ENCODE results near the gene BAZ2B.

The BAZ2B gene

DNA sequence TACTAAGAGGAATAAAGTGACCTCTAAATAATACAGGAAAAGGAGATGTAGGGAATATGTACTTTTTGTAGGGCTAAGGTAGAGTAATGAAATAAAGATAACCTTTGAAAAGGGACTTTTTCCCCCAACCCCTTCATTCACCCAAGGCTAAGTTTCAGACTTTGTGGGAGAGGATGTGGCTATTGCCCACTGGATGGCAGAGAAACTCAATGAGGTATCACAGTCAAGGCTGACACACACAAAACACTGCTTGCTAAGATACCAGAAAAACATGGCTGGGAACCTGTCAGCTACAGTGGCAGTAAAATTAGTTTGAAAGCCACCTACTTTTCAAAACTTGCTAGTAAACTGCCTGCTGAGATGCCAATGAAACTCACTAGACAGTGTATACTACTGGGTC lies 171.0 kb downstream of the BAZ2B start:
- Mint-ChIP-seq H3K36me3 (peaks cover 43% of the 10 kb centered on the region), H3K9me3 (peaks cover 3% of the 10 kb centered on the region), H3K4me3 (no peak overlapping the region), H3K27me3 (no peaks in the 10 kb centered on the region), H3K27ac (no peak overlapping the region), H3K4me1 (no peaks in the 10 kb centered on the region)
- DNase-seq (ENCODE audit: low spot score in 2 of 2) (no peak), ATAC-seq (ENCODE audit: low read depth) (no peak)

DNA sequence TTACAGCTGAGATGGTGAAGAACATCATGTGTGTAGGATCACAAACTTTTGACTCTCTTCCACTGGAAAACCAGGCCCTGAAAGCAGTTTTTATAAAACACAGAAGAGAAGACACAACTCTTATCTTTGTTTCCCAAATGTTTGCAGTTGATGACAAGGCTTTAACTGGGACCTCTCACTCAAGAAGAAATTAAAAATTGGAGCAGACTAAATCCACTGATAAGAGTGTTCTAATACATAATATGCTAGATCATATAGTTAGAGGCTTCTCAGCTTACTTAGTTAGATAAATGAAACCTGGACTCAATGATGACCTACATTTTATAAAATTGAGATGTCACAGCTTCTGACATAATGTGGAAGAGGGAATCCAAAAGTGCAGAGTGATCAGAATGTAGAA lies 171.6 kb downstream of the BAZ2B start:
- no peak overlapping the region for H3K4me3 Mint-ChIP-seq
- H3K4me1 Mint-ChIP-seq, result no peaks in the 10 kb centered on the region
- peaks cover 3% of the 10 kb centered on the region for H3K9me3 Mint-ChIP-seq
- H3K27me3 Mint-ChIP-seq, result no peaks in the 10 kb centered on the region
- no peak overlapping the region for H3K27ac Mint-ChIP-seq
- H3K36me3 Mint-ChIP-seq, result peaks cover 44% of the 10 kb centered on the region
- DNase-seq (ENCODE audit: low spot score in 2 of 2) (no peak), ATAC-seq (ENCODE audit: low read depth) (no peak)

DNA sequence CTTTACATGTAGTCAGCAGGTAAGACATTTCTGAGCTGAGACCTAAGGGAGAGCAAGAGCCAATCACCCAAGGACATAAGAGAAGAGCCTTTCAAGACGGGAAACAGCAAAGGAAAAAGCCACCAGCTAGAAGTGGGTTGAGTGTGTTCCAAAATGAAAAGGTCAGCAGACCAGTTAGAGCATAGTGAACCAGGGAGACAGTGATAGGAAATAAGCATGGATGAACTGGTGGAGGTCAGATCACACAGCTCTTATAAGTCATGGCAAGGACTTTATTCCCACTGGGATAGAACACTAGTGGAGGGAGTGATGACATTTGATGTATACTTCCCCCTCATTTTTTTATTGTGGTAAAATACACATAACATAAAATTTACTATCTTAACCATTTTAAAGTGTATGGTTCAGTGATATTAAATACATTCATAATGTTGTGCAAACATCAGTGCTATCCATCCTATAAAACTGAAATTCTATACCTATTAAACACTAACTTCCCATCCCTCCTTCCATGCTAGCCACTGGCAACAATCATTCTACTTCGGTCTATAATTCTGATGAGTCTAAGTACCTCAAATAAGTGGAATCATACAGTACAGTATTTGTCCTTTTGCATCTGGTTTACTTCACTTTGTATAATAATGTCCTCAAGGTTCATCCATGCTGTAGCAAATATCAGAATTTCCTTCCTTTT lies 174.0 kb downstream of the BAZ2B start:
- H3K4me3 Mint-ChIP-seq, result no peak overlapping the region
- H3K27me3 Mint-ChIP-seq, result no peaks in the 10 kb centered on the region
- no peak overlapping the region for H3K27ac Mint-ChIP-seq
- H3K4me1 Mint-ChIP-seq, result no peaks in the 10 kb centered on the region
- H3K9me3 Mint-ChIP-seq, result peaks cover 3% of the 10 kb centered on the region
- no peak for DNase-seq (ENCODE audit: low spot score in 2 of 2)
- peaks cover 50% of the 10 kb centered on the region for H3K36me3 Mint-ChIP-seq
- no peak for ATAC-seq (ENCODE audit: low read depth)

DNA sequence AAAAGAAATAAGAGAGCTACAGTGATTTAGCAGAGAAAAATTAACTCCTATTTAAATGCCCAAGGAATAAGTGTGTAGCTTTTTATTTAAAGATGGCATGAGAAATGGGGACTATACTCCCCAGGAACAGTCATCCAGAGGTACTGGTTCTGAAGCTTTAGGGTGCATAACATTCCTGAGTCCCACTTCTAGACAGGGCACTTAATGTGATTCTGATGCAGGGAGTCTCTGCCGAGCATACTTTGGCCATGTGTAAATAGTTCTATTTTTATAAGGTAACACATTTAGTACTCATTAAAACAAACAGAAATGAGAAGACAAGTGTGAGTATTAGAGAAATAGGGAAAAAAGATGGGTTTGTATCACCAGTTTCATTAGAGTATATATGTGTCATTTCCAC lies 175.2 kb downstream of the BAZ2B start:
- Mint-ChIP-seq H3K27ac (no peak overlapping the region), H3K36me3 (peaks cover 45% of the 10 kb centered on the region)

DNA sequence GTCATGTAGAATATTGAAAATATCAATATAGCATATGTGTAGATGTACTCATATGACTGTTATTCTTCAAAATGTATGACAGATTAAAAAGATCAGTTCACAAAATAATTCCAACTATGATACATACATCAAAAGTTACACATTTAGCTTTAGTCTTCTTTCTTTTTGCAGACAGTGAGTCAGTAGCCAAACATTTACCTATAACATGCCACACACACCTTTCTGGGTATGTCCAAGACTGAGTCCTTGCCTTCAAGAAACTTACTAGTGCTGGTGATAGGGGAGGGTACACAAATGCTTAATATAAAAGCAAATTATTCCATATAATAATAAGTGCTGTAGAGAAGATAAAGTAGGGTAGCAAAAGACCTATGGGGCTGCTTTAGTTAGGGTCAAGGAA lies 176.9 kb downstream of the BAZ2B start:
- Mint-ChIP-seq H3K4me3 (no peak overlapping the region), H3K27me3 (no peaks in the 10 kb centered on the region), H3K27ac (no peak overlapping the region), H3K4me1 (no peaks in the 10 kb centered on the region), H3K9me3 (no peaks in the 10 kb centered on the region), H3K36me3 (peaks cover 30% of the 10 kb centered on the region)
- DNase-seq (ENCODE audit: low spot score in 2 of 2) (no peak), ATAC-seq (ENCODE audit: low read depth) (no peak)

More for the DNA sequence above, 175.2 kb downstream of the BAZ2B start:
- H3K4me1 Mint-ChIP-seq, result no peaks in the 10 kb centered on the region
- DNase-seq (ENCODE audit: low spot score in 2 of 2) (no peak), ATAC-seq (ENCODE audit: low read depth) (no peak)
- no peaks in the 10 kb centered on the region for H3K27me3 Mint-ChIP-seq
- no peaks in the 10 kb centered on the region for H3K9me3 Mint-ChIP-seq
- no peak overlapping the region for H3K4me3 Mint-ChIP-seq

DNA sequence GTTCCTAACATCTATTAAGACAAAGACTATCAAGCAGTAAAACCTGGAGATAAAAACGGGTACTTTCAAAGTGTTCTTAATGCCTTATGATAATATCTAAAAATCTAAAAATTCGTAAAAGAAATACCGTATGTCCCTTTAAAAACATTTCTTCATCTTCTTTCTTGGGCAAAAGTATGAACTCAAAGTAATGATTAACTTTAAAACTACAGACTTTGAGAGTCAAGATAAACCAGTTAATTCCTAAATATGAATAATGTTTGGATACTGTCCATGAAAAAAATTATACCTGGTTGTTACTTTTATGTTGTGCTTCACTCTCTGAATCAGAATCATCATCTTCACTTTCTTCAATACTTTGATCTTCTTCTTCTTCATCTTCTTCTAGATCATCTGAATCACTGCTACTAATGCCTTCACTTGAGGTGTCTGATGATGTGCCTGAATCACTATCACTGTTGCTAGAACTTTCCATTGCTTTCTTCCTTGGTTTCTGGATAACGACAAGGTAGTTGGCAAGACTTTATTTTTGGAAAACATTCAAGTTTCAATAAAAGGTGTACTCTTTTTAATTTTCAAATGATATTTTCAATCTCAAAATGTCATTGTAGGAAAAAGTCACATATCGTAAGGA lies 177.5 kb downstream of the BAZ2B start:
- Mint-ChIP-seq H3K9me3 (no peaks in the 10 kb centered on the region), H3K36me3 (peaks cover 25% of the 10 kb centered on the region), H3K4me3 (no peak overlapping the region), H3K27me3 (no peaks in the 10 kb centered on the region), H3K4me1 (no peaks in the 10 kb centered on the region), H3K27ac (no peak overlapping the region)
- no peak for ATAC-seq (ENCODE audit: low read depth)
- no peak for DNase-seq (ENCODE audit: low spot score in 2 of 2)

DNA sequence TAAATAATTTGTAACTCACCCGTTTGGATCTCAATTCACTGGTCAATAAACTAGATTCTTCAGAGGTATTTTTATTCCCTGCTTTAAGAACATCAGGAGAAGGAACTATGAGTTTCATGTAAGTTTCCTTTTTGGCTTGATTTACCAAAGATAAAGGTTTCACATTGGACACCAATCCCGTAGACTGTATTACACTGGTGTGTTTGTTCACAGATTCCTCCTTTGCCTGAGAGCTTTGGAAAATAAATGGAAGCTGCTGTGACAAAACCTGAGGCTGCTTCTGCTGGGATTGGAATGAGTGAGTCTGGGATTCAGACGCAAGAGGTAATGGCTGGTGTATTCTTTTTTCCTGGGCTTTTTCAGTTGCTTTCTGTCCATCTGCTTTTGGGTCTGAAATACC lies 178.1 kb downstream of the BAZ2B start:
- no peak overlapping the region for H3K4me3 Mint-ChIP-seq
- no peaks in the 10 kb centered on the region for H3K4me1 Mint-ChIP-seq
- no peaks in the 10 kb centered on the region for H3K27me3 Mint-ChIP-seq
- no peaks in the 10 kb centered on the region for H3K9me3 Mint-ChIP-seq
- ATAC-seq (ENCODE audit: low read depth) (no peak), DNase-seq (ENCODE audit: low spot score in 2 of 2) (no peak)
- peaks cover 20% of the 10 kb centered on the region for H3K36me3 Mint-ChIP-seq
- no peak overlapping the region for H3K27ac Mint-ChIP-seq

DNA sequence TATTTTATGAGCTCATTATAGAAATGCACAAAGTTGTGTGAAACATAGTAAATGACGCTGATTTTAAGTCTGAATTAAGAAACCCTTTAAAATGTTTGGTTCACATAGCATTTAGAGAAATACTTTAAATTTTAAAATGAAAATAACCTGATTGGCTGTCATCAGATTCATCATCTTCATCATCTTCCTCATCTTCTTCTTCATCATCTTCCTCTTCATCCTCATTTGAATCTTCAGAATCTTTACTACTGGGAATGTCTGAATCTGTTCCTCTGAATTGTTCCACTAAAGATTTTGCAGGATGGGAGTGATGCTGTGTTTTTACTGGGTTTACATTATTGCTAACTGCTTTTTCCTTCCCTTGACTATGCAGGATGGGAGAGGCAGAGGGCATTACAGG lies 183.7 kb downstream of the BAZ2B start:
- peaks cover 12% of the 10 kb centered on the region for H3K36me3 Mint-ChIP-seq
- H3K4me3 Mint-ChIP-seq, result no peak overlapping the region
- DNase-seq (ENCODE audit: low spot score in 2 of 2) (no peak), ATAC-seq (ENCODE audit: low read depth) (no peak)
- H3K27ac Mint-ChIP-seq, result no peak overlapping the region
- H3K9me3 Mint-ChIP-seq, result no peaks in the 10 kb centered on the region
- no peaks in the 10 kb centered on the region for H3K27me3 Mint-ChIP-seq
- H3K4me1 Mint-ChIP-seq, result no peaks in the 10 kb centered on the region

DNA sequence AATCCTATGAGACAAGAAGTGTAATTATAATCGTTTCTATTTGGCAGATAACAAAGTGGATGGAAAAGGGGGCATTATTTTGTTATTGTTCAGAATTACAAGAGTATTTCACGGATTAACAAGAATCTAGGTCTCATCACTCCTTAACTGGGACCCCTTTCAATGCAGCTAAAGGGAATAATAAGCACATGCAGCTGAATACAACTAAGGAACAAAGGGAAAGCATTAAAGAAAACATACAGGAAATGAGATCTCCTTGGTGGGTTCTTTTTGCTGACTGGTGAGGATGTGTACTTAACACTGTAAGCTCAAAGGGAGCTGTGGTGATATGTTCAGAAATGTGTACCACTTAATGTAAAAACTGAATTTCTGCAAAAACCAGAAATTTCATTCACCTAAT lies 189.3 kb downstream of the BAZ2B start:
- Mint-ChIP-seq H3K36me3 (peaks cover 22% of the 10 kb centered on the region), H3K4me3 (no peak overlapping the region), H3K9me3 (peaks cover 1% of the 10 kb centered on the region), H3K27me3 (no peaks in the 10 kb centered on the region), H3K4me1 (no peaks in the 10 kb centered on the region), H3K27ac (no peak overlapping the region)
- DNase-seq (ENCODE audit: low spot score in 2 of 2), result no peak
- ATAC-seq (ENCODE audit: low read depth), result no peak

DNA sequence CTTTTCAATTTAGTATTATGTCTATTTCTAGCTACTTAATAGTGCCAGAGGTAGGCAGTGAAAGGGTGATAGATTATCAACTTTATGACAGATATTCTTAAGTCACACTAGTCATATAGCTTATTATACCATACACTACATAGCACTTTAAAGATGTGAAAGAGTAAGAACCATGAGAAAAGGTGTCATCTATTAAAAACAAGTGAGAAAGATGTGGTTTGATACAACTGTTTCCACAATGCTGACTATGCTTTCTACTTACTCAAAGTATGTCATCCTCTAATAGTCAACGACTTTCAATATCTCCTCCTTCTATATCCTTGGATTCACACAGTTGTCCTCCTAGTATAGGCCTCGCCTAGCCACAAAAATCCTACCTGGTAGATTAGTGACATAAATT lies 196.9 kb downstream of the BAZ2B start:
- no peak overlapping the region for H3K27ac Mint-ChIP-seq
- no peak overlapping the region for H3K4me3 Mint-ChIP-seq
- peaks cover 26% of the 10 kb centered on the region for H3K36me3 Mint-ChIP-seq
- H3K4me1 Mint-ChIP-seq, result no peaks in the 10 kb centered on the region
- no peaks in the 10 kb centered on the region for H3K27me3 Mint-ChIP-seq
- DNase-seq (ENCODE audit: low spot score in 2 of 2), result no peak
- ATAC-seq (ENCODE audit: low read depth), result no peak
- peaks cover 1% of the 10 kb centered on the region for H3K9me3 Mint-ChIP-seq

DNA sequence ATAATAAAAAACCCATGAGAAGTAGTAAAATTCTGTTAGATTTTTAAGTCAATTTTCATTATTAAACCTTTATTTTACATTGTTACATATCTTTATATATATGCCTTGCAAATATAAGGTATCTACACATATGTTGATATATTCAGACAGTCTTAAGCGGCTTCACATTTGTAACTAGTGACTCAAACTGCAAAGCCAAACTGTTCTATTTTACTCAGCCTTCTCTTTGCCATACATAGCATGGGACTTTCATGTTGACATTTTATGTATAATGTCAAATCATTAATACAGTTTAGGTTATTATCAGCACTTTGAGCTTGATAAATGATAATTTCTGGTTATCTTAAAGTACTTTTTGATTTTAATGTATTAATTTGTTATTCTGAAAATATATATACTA lies 204.9 kb downstream of the BAZ2B start:
- DNase-seq (ENCODE audit: low spot score in 2 of 2) (no peak), ATAC-seq (ENCODE audit: low read depth) (no peak)
- H3K9me3 Mint-ChIP-seq, result no peaks in the 10 kb centered on the region
- no peaks in the 10 kb centered on the region for H3K27me3 Mint-ChIP-seq
- peaks cover 20% of the 10 kb centered on the region for H3K36me3 Mint-ChIP-seq
- no peak overlapping the region for H3K4me3 Mint-ChIP-seq
- no peaks in the 10 kb centered on the region for H3K4me1 Mint-ChIP-seq
- no peak overlapping the region for H3K27ac Mint-ChIP-seq

DNA sequence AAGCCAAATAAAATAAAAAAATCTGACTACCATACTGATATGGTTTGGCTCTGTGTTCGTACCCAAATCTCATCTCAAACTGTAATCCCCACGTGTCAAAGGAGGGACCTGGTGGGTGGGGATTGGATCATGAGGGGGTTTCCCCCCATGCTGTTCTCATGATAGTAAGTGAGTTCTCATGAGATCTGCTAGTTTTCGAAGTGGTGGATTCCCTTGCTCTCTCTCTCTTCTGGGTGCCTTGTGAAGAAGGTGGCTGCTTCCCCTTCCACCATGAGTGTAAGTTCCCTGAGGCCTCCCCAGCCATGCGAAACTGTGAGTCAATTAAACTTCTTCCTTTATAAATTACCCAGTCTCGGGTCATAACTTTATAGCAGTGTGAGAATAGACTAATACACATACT lies 206.1 kb downstream of the BAZ2B start:
- Mint-ChIP-seq H3K4me1 (no peaks in the 10 kb centered on the region), H3K27ac (no peak overlapping the region), H3K36me3 (peaks cover 23% of the 10 kb centered on the region), H3K9me3 (no peaks in the 10 kb centered on the region), H3K4me3 (no peak overlapping the region), H3K27me3 (no peaks in the 10 kb centered on the region)
- no peak for DNase-seq (ENCODE audit: low spot score in 2 of 2)
- ATAC-seq (ENCODE audit: low read depth), result no peak

DNA sequence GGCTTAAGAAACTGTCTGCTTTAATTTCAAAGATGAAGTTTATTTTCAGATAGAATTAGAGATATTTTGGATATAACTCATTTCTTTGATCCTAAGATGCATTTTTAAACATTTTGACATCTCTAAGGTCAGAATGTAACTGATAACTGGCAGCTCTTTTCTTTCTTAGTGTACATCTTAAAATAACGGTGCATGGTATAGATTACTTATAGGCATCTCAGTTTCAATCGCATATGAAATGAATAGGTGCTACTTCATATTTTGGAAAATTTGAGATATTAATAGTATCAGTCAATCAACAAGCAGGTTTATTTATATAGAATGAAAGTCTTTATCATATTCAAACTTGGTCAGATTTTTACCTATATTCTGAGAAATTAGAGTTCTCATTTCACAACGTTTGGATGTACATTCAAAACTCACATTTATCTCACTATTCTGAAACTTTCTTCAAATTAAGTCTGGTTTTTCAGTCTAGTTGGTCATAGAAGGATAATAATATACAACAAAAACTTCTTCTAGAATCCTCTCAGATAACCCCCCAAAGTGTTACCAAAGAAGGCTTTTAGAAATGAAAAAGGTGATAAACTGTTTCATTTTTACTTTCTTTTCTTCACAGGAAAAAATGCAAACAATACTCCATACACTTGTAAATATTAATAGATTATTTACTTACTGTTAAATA lies 207.1 kb downstream of the BAZ2B start:
- no peaks in the 10 kb centered on the region for H3K4me1 Mint-ChIP-seq
- no peaks in the 10 kb centered on the region for H3K9me3 Mint-ChIP-seq
- ATAC-seq (ENCODE audit: low read depth) (no peak), DNase-seq (ENCODE audit: low spot score in 2 of 2) (no peak)
- no peak overlapping the region for H3K4me3 Mint-ChIP-seq
- no peak overlapping the region for H3K27ac Mint-ChIP-seq
- peaks cover 27% of the 10 kb centered on the region for H3K36me3 Mint-ChIP-seq
- no peaks in the 10 kb centered on the region for H3K27me3 Mint-ChIP-seq

DNA sequence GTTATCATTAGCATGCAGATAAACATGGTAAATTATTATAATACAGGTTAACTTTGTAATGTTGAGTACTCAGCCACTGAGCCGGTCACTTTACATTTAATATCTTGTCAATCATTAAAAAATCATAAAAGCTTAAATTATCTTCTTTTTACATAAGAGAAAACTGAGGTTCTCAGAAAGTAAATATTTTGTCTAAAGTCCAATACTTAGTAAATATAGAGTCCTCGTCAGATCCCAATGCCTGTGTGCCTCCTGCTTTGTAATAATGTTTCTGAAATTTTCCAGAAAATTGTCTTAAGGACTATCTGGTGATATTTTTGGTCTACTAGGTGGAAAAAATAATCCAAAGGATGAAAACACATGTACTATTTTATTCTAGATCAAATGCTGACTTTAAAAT lies 213.6 kb downstream of the BAZ2B start:
- no peak for ATAC-seq (ENCODE audit: low read depth)
- Mint-ChIP-seq H3K27me3 (no peaks in the 10 kb centered on the region), H3K4me1 (no peaks in the 10 kb centered on the region)

More for the DNA sequence above, 213.6 kb downstream of the BAZ2B start:
- Mint-ChIP-seq H3K9me3 (no peaks in the 10 kb centered on the region), H3K4me3 (no peak overlapping the region), H3K36me3 (peaks cover 11% of the 10 kb centered on the region), H3K27ac (no peak overlapping the region)
- DNase-seq (ENCODE audit: low spot score in 2 of 2), result no peak

Measured in memory B cell (primary cell).